T-cell (primary cell): ENCODE measurements around the gene IRF9. TPM values are rescaled to one million over a fixed set of nuclear protein-coding genes. Genes with fewer than 3 reads are reported as not detected.

Source experiments
- ATAC-seq, 4 experiments: fragments of 200-7000 bp in 3 of 4; fragments of 150-1000 bp in 1 of 4; cut with Tn5 transposase; replicated peaks in 1 of 4; 1 replicate in 3 of 4; 2 replicates in 1 of 4; pipeline ENCODE4 v1.10.0; 2021; ENCODE audit warnings: moderate library complexity in 3 of 4, mild to moderate bottlenecking in 2 of 4, moderate number of reproducible peaks in 1 of 4
- CTCF ChIA-PET, 2 donors: fragments of 300-600 bp; sonication (Branson Sonifier 250); formaldehyde crosslinking; loops; one replicate each; lab custom pipeline; 2022; ENCODE audit warnings: antibody characterized with exemption in 2 of 2; lab: Charles Lee
- POLR2A ChIA-PET, 2 donors: fragments of 300-600 bp; sonication (Branson Sonifier 250); formaldehyde crosslinking; loops; one replicate each; lab custom pipeline; 2022; ENCODE audit warnings: antibody characterized with exemption in 2 of 2; lab: Charles Lee
- DNase-seq, 35 experiments: peaks; one replicate each; pipeline versions ENCODE4 v3.0.0 to v3.0.0-alpha.2; 2013 to 2023
- H3K27ac ChIP-seq: one replicate; pipeline ENCODE4 v1.5.1; 2013; ENCODE audit warnings: low read length
- H3K27me3 ChIP-seq, 2 experiments: replicated peaks in 1 of 2; 1 replicate in 1 of 2; 2 replicates in 1 of 2; pipeline versions ENCODE4 v1.6.1 to v1.7.0; 2013; ENCODE audit warnings: low read length in 1 of 2, mixed read lengths in 1 of 2; ENCODE audit not compliant: control insufficient read depth in 2 of 2, insufficient read depth in 2 of 2; ENCODE audit errors: extremely low read depth in 1 of 2
- H3K36me3 ChIP-seq, 2 donors: 1 replicate in 1 of 2; 2 replicates in 1 of 2; pipeline versions ENCODE4 v1.6.1 to v1.7.0; 2013; ENCODE audit warnings: low read length in 1 of 2; ENCODE audit not compliant: control insufficient read depth in 2 of 2, insufficient read depth in 1 of 2; ENCODE audit errors: extremely low read depth in 1 of 2
- H3K4me1 ChIP-seq, 2 experiments: 1 replicate in 1 of 2; 2 replicates in 1 of 2; pipeline versions ENCODE4 v1.6.1 to v1.7.0; 2013; ENCODE audit warnings: low read length in 2 of 2, mixed read lengths in 1 of 2; ENCODE audit not compliant: insufficient read depth in 2 of 2, control insufficient read depth in 1 of 2; ENCODE audit errors: extremely low read depth in 1 of 2
- H3K4me3 ChIP-seq, 2 donors: 1 replicate in 1 of 2; 2 replicates in 1 of 2; pipeline versions ENCODE4 v1.5.1 to v1.7.0; 2013; ENCODE audit warnings: mild to moderate bottlenecking in 2 of 2, low read length in 1 of 2, moderate library complexity in 1 of 2; ENCODE audit not compliant: control insufficient read depth in 1 of 2; ENCODE audit errors: extremely low read depth in 1 of 2
- H3K9me3 ChIP-seq: 2 replicates; pipeline ENCODE4 v1.7.0; 2013
- H3K27ac Mint-ChIP-seq, 2 donors: one replicate each; pipeline ENCODE4 v1.8.0; 2020 to 2021; ENCODE audit warnings: mild to moderate bottlenecking in 2 of 2, mixed read lengths in 2 of 2
- H3K27me3 Mint-ChIP-seq, 2 donors: one replicate each; pipeline ENCODE4 v1.8.0; 2021 to 2022; ENCODE audit warnings: mixed read lengths in 2 of 2
- H3K36me3 Mint-ChIP-seq: one replicate; pipeline ENCODE4 v1.8.0; 2021; ENCODE audit warnings: mixed read lengths
- H3K4me1 Mint-ChIP-seq, 3 donors: one replicate each; pipeline ENCODE4 v1.8.0; 2020 to 2022; ENCODE audit warnings: mixed read lengths in 3 of 3, mild to moderate bottlenecking in 1 of 3
- H3K4me3 Mint-ChIP-seq, 3 donors: one replicate each; pipeline ENCODE4 v1.8.0; 2020 to 2022; ENCODE audit warnings: mild to moderate bottlenecking in 3 of 3, mixed read lengths in 3 of 3, moderate library complexity in 3 of 3
- H3K9me3 Mint-ChIP-seq, 3 donors: one replicate each; pipeline ENCODE4 v1.8.0; 2020 to 2022; ENCODE audit warnings: mixed read lengths in 3 of 3
- WGBS: methylation state at CpG from one replicate; pipeline ENCODE4 v1.1.5; 2013; ENCODE audit warnings: missing lambda C conversion rate; ENCODE audit not compliant: insufficient coverage; 5-methylcytosine and 5-hydroxymethylcytosine counted together
- total RNA-seq, 35 experiments: library from RNA in 6 of 35; stranded (reverse) in 6 of 35; fragments of 120-200 nt in 1 of 35; gene quantifications; one replicate each; pipeline versions ENCODE4 v1.2.1 to v1.2.4 and lab custom pipeline; 2013 to 2026

Gene IRF9
- total RNA-seq, 5 donors from 2014 or later (not counting 1 experiment from before 2014, with no cell fraction given): 201 to 285 (median 215) TPM

- Mint-ChIP-seq H3K4me1 (peaks cover 37 to 45% (median 40%) of the 10 kb centered on the region in 3 donors), H3K27ac (peak overlapping the region; percentile 91 to 94), H3K27me3 (no peaks in the 10 kb centered on the region), H3K4me3 (peak overlapping the region in 1 of 3 donors; percentile 61), H3K9me3 (no peaks in the 10 kb centered on the region), H3K36me3 (peaks cover 3% of the 10 kb centered on the region)
- no CpG with 5 or more reads among the region's 2 CpGs for WGBS
- CTCF ChIA-PET: no interaction called here
- Histone ChIP-seq H3K4me3 (peak overlapping the region in 1 of 2 donors; percentile 40), H3K4me1 (peaks cover 17 to 40% of the 10 kb centered on the region in 2 experiments), H3K27me3 (no peaks in the 10 kb centered on the region), H3K27ac (peak overlapping the region; percentile 67), H3K9me3 (no peaks in the 10 kb centered on the region), H3K36me3 (peaks cover 0 to 10% of the 10 kb centered on the region in 2 donors)
- POLR2A ChIA-PET: interaction anchor here in 1 of 2 donors (0.8 kb wide), 2 partner anchors 11 to 170 kb away, joined by 4 to 6 read pairs; no protein-coding TSS in a partner anchor
- ATAC-seq (no peak), DNase-seq (no peak)
Observed at GRCh38 chr14:24132976-24133375, 28.1 kb upstream of the IRF9 start.

- Mint-ChIP-seq H3K4me3 (no peak overlapping the region), H3K36me3 (peaks cover 9% of the 10 kb centered on the region), H3K4me1 (peaks cover 44 to 53% (median 48%) of the 10 kb centered on the region in 3 donors), H3K27me3 (no peaks in the 10 kb centered on the region), H3K9me3 (no peaks in the 10 kb centered on the region), H3K27ac (peak overlapping the region in 1 of 2 donors; percentile 94)
- Histone ChIP-seq H3K9me3 (no peaks in the 10 kb centered on the region), H3K4me1 (peaks cover 17 to 48% of the 10 kb centered on the region in 2 experiments), H3K36me3 (peaks cover 6 to 17% of the 10 kb centered on the region in 2 donors), H3K4me3 (no peak overlapping the region), H3K27me3 (no peaks in the 10 kb centered on the region), H3K27ac (no peak overlapping the region)
- ATAC-seq: no peak
- WGBS: no CpG with 5 or more reads among the region's 1 CpG
- no peak for DNase-seq
- ChIA-PET POLR2A (interaction anchor here (0.6 to 0.8 kb wide), 4 partner anchors 11 to 296 kb away, joined by 4 to 6 read pairs (median 5); partner anchors contain the start of genes DCAF11 (in 1 of the 2), KHNYN (in 1 of the 2) and NRL (in 1 of the 2)), CTCF (interaction anchor here (0.7 to 1.5 kb wide), 4 partner anchors 13 to 92 kb away, joined by 3 to 9 read pairs (median 4); partner anchors contain the start of genes IRF9 (in 1 of the 2) and RNF31 (in 1 of the 2))
Observed at GRCh38 chr14:24133735-24134134, 27.3 kb upstream of the IRF9 start.

GRCh38 chr14:24135584-24135833 lies 25.6 kb upstream of the IRF9 start:
- Mint-ChIP-seq H3K27ac (peak overlapping the region; percentile 91 to 95), H3K4me1 (peaks cover 62 to 67% (median 64%) of the 10 kb centered on the region in 3 donors), H3K9me3 (no peaks in the 10 kb centered on the region), H3K36me3 (peaks cover 17% of the 10 kb centered on the region), H3K4me3 (peak overlapping the region; percentile 89 to 97 (median 91)), H3K27me3 (no peaks in the 10 kb centered on the region)
- no peaks in the 10 kb centered on the region for H3K27me3 ChIP-seq
- peak in 2 of 4 experiments; percentile 0 to 1 for ATAC-seq
- H3K4me3 ChIP-seq: peak overlapping the region; percentile 49 to 53
- WGBS: 24% methylated on average over 9 of the region's 9 CpGs
- H3K27ac ChIP-seq: peak overlapping the region; percentile 46
- peak in 1 of 35 experiments; percentile 10 for DNase-seq
- no peaks in the 10 kb centered on the region for H3K9me3 ChIP-seq
- H3K36me3 ChIP-seq: peaks cover 13 to 24% of the 10 kb centered on the region in 2 donors
- POLR2A ChIA-PET: interaction anchor here (0.6 to 1.9 kb wide), 6 partner anchors 12 to 106 kb away, joined by 3 to 7 read pairs (median 4); partner anchors contain the start of genes DCAF11 (in 1 of the 2), IRF9 (in 1 of the 2), NRL (in 1 of the 2) and RNF31 (in 1 of the 2)
- peaks cover 22 to 63% of the 10 kb centered on the region in 2 experiments for H3K4me1 ChIP-seq
- CTCF ChIA-PET: interaction anchor here in 1 of 2 donors (0.6 to 3.1 kb wide), 7 partner anchors 12 to 119 kb away, joined by 3 to 18 read pairs (median 6); partner anchors contain the start of genes DCAF11, IRF9, NRL and PSME2

GRCh38 chr14:24135834-24136683 lies 25.0 kb upstream of the IRF9 start, which contains the start of gene PSME1:
TSS of gene PSME1 (plus strand) at chr14:24136194. CDS start at chr14:24136263, 69 bp downstream.
- no peaks in the 10 kb centered on the region for H3K27me3 ChIP-seq
- Mint-ChIP-seq H3K27me3 (no peaks in the 10 kb centered on the region), H3K4me3 (peak within 1 kb of the TSS; percentile 89 to 97 (median 91)), H3K27ac (peak within 1 kb of the TSS; percentile 91 to 95), H3K4me1 (peaks cover 64 to 68% (median 67%) of the 10 kb centered on the region in 3 donors), H3K9me3 (no peaks in the 10 kb centered on the region), H3K36me3 (peaks cover 17% of the 10 kb centered on the region)
- ChIA-PET CTCF (interaction anchor here in 1 of 2 donors (0.6 to 3.1 kb wide), 7 partner anchors 11 to 118 kb away, joined by 3 to 18 read pairs (median 6); partner anchors contain the start of genes DCAF11, IRF9, NRL and PSME2), POLR2A (interaction anchor here (0.6 to 1.9 kb wide), 12 partner anchors 9 to 307 kb away, joined by 3 to 9 read pairs (median 4); partner anchors contain the start of genes DCAF11 (in 1 of the 2), IRF9 (in 1 of the 2), NRL (in 1 of the 2) and RNF31 (in 1 of the 2))
- WGBS: under 1% methylated on average over 73 of the region's 75 CpGs
- peak within 1 kb of the TSS; percentile 78 to 84 for H3K4me3 ChIP-seq
- ATAC-seq (peak; percentile 94 to 98 (median 95)), DNase-seq (peak; percentile 80 to 97 (median 92))
- H3K4me1 ChIP-seq: peaks cover 22 to 67% of the 10 kb centered on the region in 2 experiments
- peaks cover 13 to 24% of the 10 kb centered on the region in 2 donors for H3K36me3 ChIP-seq
- no peaks in the 10 kb centered on the region for H3K9me3 ChIP-seq
- H3K27ac ChIP-seq: peak within 1 kb of the TSS; percentile 79

- Mint-ChIP-seq H3K27ac (peak overlapping the region; percentile 90 to 94), H3K27me3 (no peaks in the 10 kb centered on the region), H3K9me3 (no peaks in the 10 kb centered on the region), H3K36me3 (peaks cover 17% of the 10 kb centered on the region), H3K4me1 (peaks cover 64 to 68% (median 67%) of the 10 kb centered on the region in 3 donors), H3K4me3 (peak overlapping the region; percentile 83 to 97 (median 88))
- DNase-seq (peak in 1 of 35 experiments; percentile 15), ATAC-seq (no peak)
- POLR2A ChIA-PET: interaction anchor here (0.9 to 1.9 kb wide), 5 partner anchors 10 to 77 kb away, joined by 3 to 7 read pairs (median 4); partner anchors contain the start of genes DCAF11 (in 1 of the 2), NRL (in 1 of the 2), RNF31 (in 1 of the 2) and TM9SF1 (in 1 of the 2)
- Histone ChIP-seq H3K36me3 (peaks cover 13 to 24% of the 10 kb centered on the region in 2 donors), H3K4me1 (peaks cover 21 to 65% of the 10 kb centered on the region in 2 experiments), H3K27me3 (no peaks in the 10 kb centered on the region), H3K9me3 (no peaks in the 10 kb centered on the region), H3K27ac (peak overlapping the region; percentile 79), H3K4me3 (peak overlapping the region; percentile 78 to 84)
- CTCF ChIA-PET: interaction anchor here (0.7 to 3.1 kb wide), 5 partner anchors 10 to 24 kb away, joined by 3 to 18 read pairs (median 14); partner anchors contain the start of genes PSME2 (in 2 of the 2), RNF31 (in 2 of the 2), DCAF11 (in 1 of the 2) and IRF9 (in 1 of the 2)
- 6% methylated on average over 6 of the region's 13 CpGs for WGBS
Observed at GRCh38 chr14:24136684-24137528, 24.2 kb upstream of the IRF9 start.
